NB4 (cell line): Measurements from ENCODE around the gene ZFPM1.

Experiments used
- DNase-seq: peaks from one replicate; pipeline ENCODE4 v3.0.0; 2010; ENCODE audit warnings: low read depth
- H3K4me3 ChIP-seq: one replicate; pipeline ENCODE4 v1.5.1; 2011; ENCODE audit warnings: mild to moderate bottlenecking, low read depth, low read length, moderate library complexity
- MYC ChIP-seq: IDR thresholded peaks from 2 replicates; pipeline ENCODE4 v1.6.1; 2011; ENCODE audit warnings: low read depth, low read length
- POLR2A ChIP-seq: IDR thresholded peaks from 2 replicates; pipeline ENCODE4 v1.6.1; 2011; ENCODE audit warnings: mild to moderate bottlenecking; ENCODE audit not compliant: insufficient read length; ENCODE audit errors: extremely low read depth
- TF ChIP-seq, protein P1 (sequence below): IDR thresholded peaks from one replicate; pipeline ENCODE4 v1.5.1; 2012; ENCODE audit warnings: low read depth, low read length
- TF ChIP-seq, protein P2 (sequence below): IDR thresholded peaks from 2 replicates; pipeline ENCODE4 v1.6.1; 2011; ENCODE audit warnings: low read depth, low read length

The ZFPM1 gene

GRCh38 chr16:88440686-88441405, 12.2 kb upstream of the ZFPM1 start:
- TF ChIP-seq POLR2A (no peak), MYC (no peak)
- TF ChIP-seq, protein P1, sequence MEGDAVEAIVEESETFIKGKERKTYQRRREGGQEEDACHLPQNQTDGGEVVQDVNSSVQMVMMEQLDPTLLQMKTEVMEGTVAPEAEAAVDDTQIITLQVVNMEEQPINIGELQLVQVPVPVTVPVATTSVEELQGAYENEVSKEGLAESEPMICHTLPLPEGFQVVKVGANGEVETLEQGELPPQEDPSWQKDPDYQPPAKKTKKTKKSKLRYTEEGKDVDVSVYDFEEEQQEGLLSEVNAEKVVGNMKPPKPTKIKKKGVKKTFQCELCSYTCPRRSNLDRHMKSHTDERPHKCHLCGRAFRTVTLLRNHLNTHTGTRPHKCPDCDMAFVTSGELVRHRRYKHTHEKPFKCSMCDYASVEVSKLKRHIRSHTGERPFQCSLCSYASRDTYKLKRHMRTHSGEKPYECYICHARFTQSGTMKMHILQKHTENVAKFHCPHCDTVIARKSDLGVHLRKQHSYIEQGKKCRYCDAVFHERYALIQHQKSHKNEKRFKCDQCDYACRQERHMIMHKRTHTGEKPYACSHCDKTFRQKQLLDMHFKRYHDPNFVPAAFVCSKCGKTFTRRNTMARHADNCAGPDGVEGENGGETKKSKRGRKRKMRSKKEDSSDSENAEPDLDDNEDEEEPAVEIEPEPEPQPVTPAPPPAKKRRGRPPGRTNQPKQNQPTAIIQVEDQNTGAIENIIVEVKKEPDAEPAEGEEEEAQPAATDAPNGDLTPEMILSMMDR: no peak
- TF ChIP-seq, protein P2, sequence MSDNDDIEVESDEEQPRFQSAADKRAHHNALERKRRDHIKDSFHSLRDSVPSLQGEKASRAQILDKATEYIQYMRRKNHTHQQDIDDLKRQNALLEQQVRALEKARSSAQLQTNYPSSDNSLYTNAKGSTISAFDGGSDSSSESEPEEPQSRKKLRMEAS: no peak
- no peak for DNase-seq

DNA sequence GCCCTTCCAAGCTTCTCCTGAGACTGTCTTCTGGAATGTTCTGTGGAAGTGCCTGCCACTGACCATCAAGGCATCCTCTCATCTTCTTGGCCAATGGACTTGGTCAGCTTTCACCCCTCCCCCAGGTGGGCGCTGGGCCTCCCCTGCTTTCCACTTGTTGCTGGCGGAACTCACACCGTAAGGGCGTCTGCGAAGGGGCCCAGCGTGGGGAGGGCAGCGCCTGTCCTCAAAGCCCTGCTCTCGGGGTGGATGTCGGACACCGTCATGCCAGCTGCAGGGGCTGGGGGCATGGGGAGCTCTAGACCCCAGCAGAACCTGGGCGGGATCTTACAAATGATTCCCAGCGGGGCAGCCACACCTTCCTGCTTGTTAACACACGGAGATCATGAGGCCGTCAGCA, 11.6 kb upstream of the ZFPM1 start:
- H3K4me3 ChIP-seq: no peak overlapping the region
- TF ChIP-seq, protein P1: no peak
- TF ChIP-seq MYC: no peak
- TF ChIP-seq, protein P2: no peak
- no peak for TF ChIP-seq POLR2A
- no peak for DNase-seq

More at GRCh38 chr16:88440686-88441405, 12.2 kb upstream of the ZFPM1 start:
- no peak overlapping the region for H3K4me3 ChIP-seq

GRCh38 chr16:88442383-88442726, 10.7 kb upstream of the ZFPM1 start:
- TF ChIP-seq POLR2A: no peak
- TF ChIP-seq, protein P2: no peak
- TF ChIP-seq, protein P1: no peak
- no peak for TF ChIP-seq MYC
- no peak for DNase-seq

GRCh38 chr16:88442727-88443576, 10.1 kb upstream of the ZFPM1 start:
- TF ChIP-seq POLR2A: no peak
- TF ChIP-seq, protein P1: peak; percentile 76
- TF ChIP-seq, protein P2: peak; percentile 61
- TF ChIP-seq MYC: peak; percentile 31; the same call in 1 of the 2 replicates
- no peak overlapping the region for H3K4me3 ChIP-seq
- DNase-seq: peak; percentile 77

More at GRCh38 chr16:88442383-88442726, 10.7 kb upstream of the ZFPM1 start:
- no peak overlapping the region for H3K4me3 ChIP-seq

GRCh38 chr16:88444826-88445582, 8.1 kb upstream of the ZFPM1 start:
- no peak overlapping the region for H3K4me3 ChIP-seq
- TF ChIP-seq MYC (no peak), POLR2A (no peak)
- TF ChIP-seq, protein P1: peak; percentile 43
- TF ChIP-seq, protein P2: no peak
- peak; percentile 70 for DNase-seq
